Measurements from ENCODE around the gene SPOCK1. TPM values are rescaled to one million over a fixed set of nuclear protein-coding genes. Genes with fewer than 3 reads are reported as not detected.

The SPOCK1 gene
- total RNA-seq, 1 experiment from 2014 or later = 0.27 TPM

DNA sequence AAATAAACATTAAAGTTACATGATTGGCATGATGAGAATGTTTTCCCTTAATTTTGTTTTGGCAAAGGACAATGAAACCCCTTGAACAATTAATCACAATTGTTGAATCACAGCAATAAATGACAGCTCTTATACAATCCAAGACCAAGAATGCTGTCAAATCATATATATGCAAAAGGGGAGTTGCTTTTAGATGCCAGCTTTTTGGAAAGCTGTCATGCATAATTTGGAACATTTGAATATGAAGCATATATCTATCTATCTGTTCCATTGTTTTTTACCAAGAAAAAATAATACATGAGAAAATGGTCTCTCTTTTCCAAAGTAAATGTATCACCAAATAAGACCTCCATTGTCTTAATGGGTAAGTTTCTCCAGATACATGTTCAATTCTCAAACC is 44.5 kb downstream of the SPOCK1 start:
- H3K79me2 ChIP-seq (ENCODE audit: insufficient read depth, low read length) = no peaks in the 10 kb centered on the region
- CTCF ChIA-PET = no interaction called here
- no peaks in the 10 kb centered on the region for H3K9me2 ChIP-seq (ENCODE audit: insufficient read depth)
- H2AFZ ChIP-seq (ENCODE audit: low read depth, low read length, poor library complexity, severe bottlenecking) = no peak overlapping the region
- no peak overlapping the region for H3K4me2 ChIP-seq (ENCODE audit: low read length)
- POLR2A ChIA-PET = no interaction called here
- DNase-seq (ENCODE audit: low read depth, low spot score) = no peak
- TF ChIP-seq CTCF (IDR thresholded peaks at IDR 0.05 in 2 of 3, conservative IDR thresholded peaks at IDR 0.05 in 1 of 3; ENCODE audit: borderline replicate concordance in 1 of 3, insufficient read depth in 1 of 3, low read depth in 2 of 3, low read length in 2 of 3) = no peak
- no peak for TF ChIP-seq SRF (IDR thresholded peaks at IDR 0.05; ENCODE audit: low read depth)
- no peak for TF ChIP-seq SP1 (IDR thresholded peaks at IDR 0.05; ENCODE audit: low read depth)
- TF ChIP-seq TCF7L2 (IDR thresholded peaks at IDR 0.05; ENCODE audit: borderline replicate concordance, extremely low read depth, insufficient read depth, insufficient read length) = no peak
- no peak for TF ChIP-seq ELF1 (IDR thresholded peaks at IDR 0.05; ENCODE audit: borderline replicate concordance, low read depth)
- TF ChIP-seq RAD21 (IDR thresholded peaks at IDR 0.05; ENCODE audit: low read depth) = no peak
- no peak for TF ChIP-seq MAX (IDR thresholded peaks at IDR 0.05)
- TF ChIP-seq YY1 (IDR thresholded peaks at IDR 0.05; ENCODE audit: extremely low read depth, insufficient replicate concordance, low read depth, low read length) = no peak
- TF ChIP-seq POLR2AphosphoS5 (IDR thresholded peaks at IDR 0.05; ENCODE audit: low read depth, low read length) = no peak
- TF ChIP-seq REST (IDR thresholded peaks at IDR 0.05; ENCODE audit: low read depth) = no peak
- no peak for TF ChIP-seq EGR1 (IDR thresholded peaks at IDR 0.05; ENCODE audit: low read depth)
- H3K36me3 ChIP-seq (ENCODE audit: control insufficient read depth in 1 of 2, insufficient read depth in 2 of 2, low read length in 2 of 2) = no peaks in the 10 kb centered on the region
- H4K20me1 ChIP-seq (ENCODE audit: insufficient read depth) = no peaks in the 10 kb centered on the region
- intact Hi-C loops (cut with micrococcal nuclease) = no loop called here
- BruUV-seq (replicated peaks) = no TSS peak
- H3K27me3 ChIP-seq (ENCODE audit: insufficient read depth, low read length) = peaks cover 34% of the 10 kb centered on the region
- no peak overlapping the region for H3K4me3 ChIP-seq (replicated peaks in 1 of 2; ENCODE audit: low read depth in 1 of 2, low read length in 2 of 2)
- RAD21 ChIA-PET (ENCODE audit: low non-redundant PET in 1 of 2, low total read pairs in 2 of 2, uncharacterized antibody in 2 of 2, unreplicated experiment in 2 of 2) = no interaction called here
- no peak overlapping the region for H3K27ac ChIP-seq (ENCODE audit: low read depth, low read length)
- no peaks in the 10 kb centered on the region for H3K4me1 ChIP-seq (ENCODE audit: control insufficient read depth in 1 of 2, insufficient read depth in 2 of 2, low read length in 2 of 2)
- H3K9ac ChIP-seq (ENCODE audit: low read length) = no peak overlapping the region
- no peak for ATAC-seq
- H3K9me3 ChIP-seq (ENCODE audit: control insufficient read depth in 1 of 2, insufficient read depth in 1 of 2, low read depth in 1 of 2, low read length in 2 of 2) = no peaks in the 10 kb centered on the region

Measured in HCT116 (cell line).